GM12891 (cell line): ENCODE results near the gene SCNN1A.

Experiments used
- DNase-seq: peaks from one replicate; pipeline ENCODE4 v3.0.0; 2011; ENCODE audit warnings: low spot score; ENCODE audit not compliant: insufficient read length
- FAIRE-seq: peaks from 2 replicates; lab custom pipeline; 2011; peaks lifted over from hg19 to GRCh38; lab: Jason Lieb, UNC
- PAX5 ChIP-seq: IDR thresholded peaks from 2 replicates; pipeline ENCODE4 v1.6.1; 2011; ENCODE audit warnings: low read length, moderate library complexity, mild to moderate bottlenecking; ENCODE audit not compliant: insufficient read depth, severe bottlenecking
- POLR2A ChIP-seq: IDR thresholded peaks from 2 replicates; pipeline ENCODE4 v1.6.1; 2011; ENCODE audit warnings: low read depth, low read length, control low read depth
- POLR2AphosphoS5 ChIP-seq: IDR thresholded peaks from 2 replicates; pipeline ENCODE4 v1.6.1; 2011; ENCODE audit warnings: low read depth, low read length, control low read depth
- POU2F2 ChIP-seq: IDR thresholded peaks from 2 replicates; pipeline ENCODE4 v1.6.1; 2011; ENCODE audit warnings: low read depth, mild to moderate bottlenecking, control low read depth, low read length, moderate library complexity
- SPI1 ChIP-seq: IDR thresholded peaks from 2 replicates; pipeline ENCODE4 v1.6.1; 2011; ENCODE audit warnings: low read depth, low read length, control low read depth
- TAF1 ChIP-seq: IDR thresholded peaks from 2 replicates; pipeline ENCODE4 v1.6.1; 2011; ENCODE audit warnings: low read depth, low read length, control low read depth

SCNN1A gene

GRCh38 chr12:6302621-6303020 is 72.7 kb downstream of the SCNN1A start:
- FAIRE-seq (no peak), DNase-seq (no peak)
- TF ChIP-seq POU2F2 (no peak), SPI1 (no peak), POLR2A (no peak), TAF1 (no peak), PAX5 (no peak), POLR2AphosphoS5 (no peak)

GRCh38 chr12:6301721-6302120 is 73.6 kb downstream of the SCNN1A start:
- no peak for DNase-seq
- no peak for TF ChIP-seq POU2F2
- no peak for TF ChIP-seq POLR2AphosphoS5
- TF ChIP-seq TAF1, result no peak
- TF ChIP-seq POLR2A, result no peak
- no peak for TF ChIP-seq SPI1
- TF ChIP-seq PAX5, result no peak
- FAIRE-seq, result peak; percentile 20

GRCh38 chr12:6297170-6297569 is 78.2 kb downstream of the SCNN1A start:
- DNase-seq (no peak), FAIRE-seq (no peak)
- TF ChIP-seq POLR2AphosphoS5, result no peak
- no peak for TF ChIP-seq SPI1
- no peak for TF ChIP-seq POU2F2
- TF ChIP-seq PAX5, result no peak
- TF ChIP-seq TAF1, result no peak
- no peak for TF ChIP-seq POLR2A
